HEK293T (cell line): ENCODE data around the gene ITGA11.

Source experiments
- ARNT ChIP-seq: fragments of 450-650 bp; IDR thresholded peaks from 2 replicates; pipeline ENCODE4 v1.6.1; 2017; ENCODE audit warnings: mild to moderate bottlenecking
- CTBP1 ChIP-seq: fragments of 450-650 bp; IDR thresholded peaks from 2 replicates; pipeline ENCODE4 v1.6.1; 2016; ENCODE audit warnings: borderline replicate concordance
- ELF4 ChIP-seq: fragments of 450-650 bp; IDR thresholded peaks from 2 replicates; pipeline ENCODE4 v1.6.1; 2017; ENCODE audit warnings: antibody characterized with exemption
- FOXA1 ChIP-seq: fragments of 450-650 bp; IDR thresholded peaks from 2 replicates; pipeline ENCODE4 v1.6.1; 2016; ENCODE audit warnings: mild to moderate bottlenecking
- FOXK2 ChIP-seq: fragments of 450-650 bp; IDR thresholded peaks from 2 replicates; pipeline ENCODE4 v1.6.1; 2016; ENCODE audit warnings: mild to moderate bottlenecking
- FOXM1 ChIP-seq: fragments of 450-650 bp; IDR thresholded peaks from 2 replicates; pipeline ENCODE4 v1.6.1; 2017; ENCODE audit warnings: mild to moderate bottlenecking, borderline replicate concordance
- LEF1 ChIP-seq: fragments of 450-650 bp; IDR thresholded peaks from 2 replicates; pipeline ENCODE4 v1.6.1; 2017; ENCODE audit warnings: mild to moderate bottlenecking, borderline replicate concordance
- NFRKB ChIP-seq: fragments of 450-650 bp; IDR thresholded peaks from 2 replicates; pipeline ENCODE4 v1.6.1; 2016; ENCODE audit warnings: mild to moderate bottlenecking, moderate library complexity
- PKNOX1 ChIP-seq: fragments of 450-650 bp; IDR thresholded peaks from 2 replicates; pipeline ENCODE4 v1.6.1; 2016
- SP1 ChIP-seq: fragments of 450-650 bp; IDR thresholded peaks from 2 replicates; pipeline ENCODE4 v1.6.1; 2017
- SUZ12 ChIP-seq: fragments of 450-650 bp; IDR thresholded peaks from 2 replicates; pipeline ENCODE4 v1.6.1; 2016; ENCODE audit warnings: mild to moderate bottlenecking
- TARDBP ChIP-seq: fragments of 450-650 bp; IDR thresholded peaks from 2 replicates; pipeline ENCODE4 v1.6.1; 2016

GRCh38 chr15:68336516-68336915 is 95.4 kb downstream of the ITGA11 start:
- TF ChIP-seq NFRKB (no peak), SP1 (no peak), LEF1 (no peak), SUZ12 (no peak), PKNOX1 (no peak), CTBP1 (no peak), FOXK2 (no peak), ELF4 (no peak), ARNT (no peak), TARDBP (no peak), FOXA1 (no peak), FOXM1 (no peak)
